Stomach (tissue), 4 donors: ENCODE data around the gene CFAP97D2.

Experiments
- POLR2AphosphoS5 ChIP-seq, 3 donors: sonication (generic); formaldehyde crosslinking; IDR thresholded peaks; one replicate each; pipeline ENCODE4 v1.6.1; 2016; ENCODE audit warnings: antibody characterized with exemption in 3 of 3
- TF ChIP-seq, protein P1 (sequence below), 7 experiments: fragments of 450-650 bp in 4 of 7; fragments of 200-600 bp in 3 of 7; sonication (generic) in 3 of 7; IDR thresholded peaks; one replicate each; pipeline ENCODE4 v1.5.1; 2016 to 2019; ENCODE audit warnings: antibody characterized with exemption in 7 of 7, control low read depth in 2 of 7, mild to moderate bottlenecking in 1 of 7

DNA sequence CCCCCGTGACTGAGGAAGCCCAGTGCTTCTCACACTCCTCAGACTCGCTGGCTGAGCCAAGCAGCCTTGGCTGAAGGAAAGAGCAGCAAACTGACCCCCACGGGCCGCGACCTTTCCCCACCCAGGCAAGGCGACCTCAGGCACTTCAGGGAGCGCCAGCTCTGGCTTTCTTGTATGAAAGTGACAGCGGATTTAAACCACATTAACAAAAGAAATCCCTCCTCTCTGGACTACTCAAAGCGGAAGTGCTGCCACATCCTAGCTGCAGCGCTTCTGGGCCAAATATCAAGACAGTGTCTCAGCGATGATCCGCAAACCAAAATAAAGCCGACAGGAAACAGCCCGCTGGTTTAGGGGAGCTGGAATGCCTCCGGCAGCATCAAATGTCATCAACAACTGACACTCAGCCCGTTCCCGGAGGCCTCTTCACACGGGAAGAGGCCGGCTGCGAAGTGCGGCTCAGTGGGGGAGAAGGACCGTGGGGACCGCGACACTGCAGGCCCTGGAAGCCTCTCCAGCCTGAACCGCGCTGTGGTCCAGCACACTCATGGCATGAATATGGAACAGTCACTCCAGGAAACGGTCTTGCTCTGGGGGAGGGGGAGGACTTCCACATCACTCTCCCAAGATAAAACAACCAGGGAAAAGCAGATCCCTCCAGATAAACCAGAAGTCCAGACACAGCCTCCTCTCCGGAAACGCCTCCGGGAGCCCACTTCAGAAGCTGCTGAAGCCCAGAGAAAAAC lies 48.0 kb upstream of the CFAP97D2 start:
- TF ChIP-seq, protein P1, sequence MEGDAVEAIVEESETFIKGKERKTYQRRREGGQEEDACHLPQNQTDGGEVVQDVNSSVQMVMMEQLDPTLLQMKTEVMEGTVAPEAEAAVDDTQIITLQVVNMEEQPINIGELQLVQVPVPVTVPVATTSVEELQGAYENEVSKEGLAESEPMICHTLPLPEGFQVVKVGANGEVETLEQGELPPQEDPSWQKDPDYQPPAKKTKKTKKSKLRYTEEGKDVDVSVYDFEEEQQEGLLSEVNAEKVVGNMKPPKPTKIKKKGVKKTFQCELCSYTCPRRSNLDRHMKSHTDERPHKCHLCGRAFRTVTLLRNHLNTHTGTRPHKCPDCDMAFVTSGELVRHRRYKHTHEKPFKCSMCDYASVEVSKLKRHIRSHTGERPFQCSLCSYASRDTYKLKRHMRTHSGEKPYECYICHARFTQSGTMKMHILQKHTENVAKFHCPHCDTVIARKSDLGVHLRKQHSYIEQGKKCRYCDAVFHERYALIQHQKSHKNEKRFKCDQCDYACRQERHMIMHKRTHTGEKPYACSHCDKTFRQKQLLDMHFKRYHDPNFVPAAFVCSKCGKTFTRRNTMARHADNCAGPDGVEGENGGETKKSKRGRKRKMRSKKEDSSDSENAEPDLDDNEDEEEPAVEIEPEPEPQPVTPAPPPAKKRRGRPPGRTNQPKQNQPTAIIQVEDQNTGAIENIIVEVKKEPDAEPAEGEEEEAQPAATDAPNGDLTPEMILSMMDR (IDR thresholded peaks at IDR 0.05) = no peak
- peak in 2 of 3 donors; percentile 33 to 66 for TF ChIP-seq POLR2AphosphoS5 (IDR thresholded peaks at IDR 0.05)
